CD4-positive, alpha-beta T cell treated with Interleukin-17A for 4 hours (primary cell): ENCODE measurements around the gene CCDC27.
"Not testable (repeated sequence)": the region's sequence is repeated elsewhere in the genome, so short reads cannot be mapped to it uniquely, and the experiment has no call there.

ENCODE experiments used
- DNase-seq: peaks from one replicate; pipeline ENCODE4 v3.0.0-alpha.2; 2020; ENCODE audit warnings: mixed read lengths

CCDC27 gene

GRCh38 chr1:3740042-3740441 lies 12.2 kb upstream of the CCDC27 start:
- DNase-seq: no peak

GRCh38 chr1:3740752-3741151 lies 11.5 kb upstream of the CCDC27 start:
- DNase-seq: no peak

DNA sequence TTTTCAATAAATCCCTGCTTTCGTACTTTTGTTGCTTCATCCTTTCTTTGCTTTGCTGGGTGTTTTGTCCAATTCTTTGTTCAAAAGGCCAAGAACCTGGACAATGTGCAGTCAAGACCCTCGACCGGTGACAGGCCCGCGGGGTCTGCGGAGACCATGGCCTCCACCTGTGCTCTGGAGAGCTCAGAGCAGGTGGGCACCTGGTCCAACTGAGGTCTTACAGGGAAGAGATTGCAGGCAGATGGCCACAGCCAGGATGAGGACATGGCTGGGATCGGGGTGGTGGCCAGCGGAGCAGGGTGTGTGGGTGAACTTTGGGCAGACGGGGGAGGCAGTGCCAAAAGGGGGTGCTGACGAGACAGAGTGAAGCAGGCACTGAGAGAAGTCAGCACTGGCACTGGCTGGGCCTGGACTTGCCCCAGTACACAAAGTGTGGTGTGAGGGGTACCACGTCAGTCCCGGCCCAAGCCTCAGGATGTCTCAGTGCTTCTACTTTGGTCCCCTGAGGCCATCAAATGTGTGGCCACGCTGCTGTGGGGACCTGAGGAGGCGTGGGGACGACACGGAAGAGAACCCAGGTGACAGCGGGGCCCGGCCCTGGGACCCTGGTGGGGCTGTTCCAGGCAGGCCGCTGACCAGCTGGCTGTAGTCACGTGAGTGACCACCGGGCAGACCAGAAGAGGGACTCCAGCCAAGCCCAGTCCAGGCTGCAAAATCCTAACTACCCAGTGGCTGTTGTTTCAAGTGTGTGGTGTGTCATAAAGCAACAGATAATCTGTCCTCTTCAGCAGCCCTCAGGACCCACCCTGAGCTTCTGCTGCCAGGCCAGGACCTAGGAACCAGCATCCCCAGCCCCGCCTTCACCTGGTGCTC lies 10.4 kb upstream of the CCDC27 start:
- no peak for DNase-seq

DNA sequence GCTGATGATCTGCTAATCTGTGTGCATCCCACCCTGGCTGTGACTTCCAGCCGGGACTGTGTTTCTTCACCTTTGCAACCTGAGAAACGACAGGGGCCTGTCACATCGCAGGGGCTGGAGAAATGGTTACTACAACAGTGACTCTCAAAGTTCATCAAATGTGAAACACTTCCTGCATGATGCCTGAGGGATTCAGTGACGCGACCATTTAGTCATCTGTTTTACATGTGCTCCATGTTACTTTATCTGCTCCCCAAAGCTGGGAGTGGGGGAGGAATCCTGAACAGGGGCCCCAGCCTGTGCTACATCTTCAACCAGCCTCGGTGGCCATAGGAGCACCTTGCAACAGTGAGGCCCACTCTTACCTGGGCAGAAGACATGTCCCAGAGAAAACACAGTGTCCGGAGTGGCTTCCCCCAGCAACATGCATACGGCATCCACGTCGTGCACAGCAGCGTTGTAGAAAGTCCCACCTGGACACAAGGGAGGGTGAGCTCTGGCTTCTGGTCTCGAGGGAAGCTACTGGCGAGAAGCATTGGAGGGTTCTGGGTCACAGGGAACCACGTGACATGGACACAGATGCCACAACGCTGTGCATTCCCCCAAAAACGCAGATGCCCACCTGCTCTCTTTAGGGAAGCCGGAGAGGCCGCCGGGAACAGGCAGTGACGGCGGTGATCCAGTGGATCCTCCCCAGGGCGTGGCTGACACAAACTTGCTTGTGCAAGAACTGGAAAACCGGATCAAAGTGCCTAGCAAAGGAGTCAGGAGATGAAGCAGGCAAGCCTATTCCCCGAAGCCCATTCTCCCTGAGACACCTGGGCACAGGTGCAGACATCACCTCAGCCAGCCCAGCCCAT lies 9.6 kb upstream of the CCDC27 start:
- no peak for DNase-seq

GRCh38 chr1:3743421-3743820 lies 8.8 kb upstream of the CCDC27 start:
- no peak for DNase-seq

- DNase-seq: no peak
Measured at GRCh38 chr1:3743826-3744225, 8.4 kb upstream of the CCDC27 start.

DNA sequence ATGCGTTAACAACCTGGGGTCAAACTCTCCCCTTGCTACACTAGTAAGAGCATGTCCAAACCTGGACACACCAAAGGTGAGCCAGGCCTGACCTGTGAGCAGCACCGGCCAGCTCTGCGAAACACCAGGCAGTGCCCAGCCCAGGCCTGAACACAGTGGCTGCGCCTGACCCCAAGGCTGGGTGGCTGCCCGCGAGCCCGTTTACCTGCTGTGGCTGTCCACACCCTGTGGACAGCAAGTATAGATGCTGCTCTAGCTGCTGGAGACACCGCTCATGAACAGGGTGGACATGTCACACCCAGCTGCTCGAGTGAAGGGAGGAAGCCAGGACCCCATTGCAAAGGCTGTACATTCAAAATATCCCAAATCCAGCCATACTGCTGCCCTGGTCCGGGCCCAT lies 7.6 kb upstream of the CCDC27 start:
- DNase-seq: no peak

- DNase-seq: no peak
Measured at GRCh38 chr1:3745071-3745470, 7.2 kb upstream of the CCDC27 start.

- no peak for DNase-seq
Measured at GRCh38 chr1:3745590-3746381, 6.5 kb upstream of the CCDC27 start.

DNA sequence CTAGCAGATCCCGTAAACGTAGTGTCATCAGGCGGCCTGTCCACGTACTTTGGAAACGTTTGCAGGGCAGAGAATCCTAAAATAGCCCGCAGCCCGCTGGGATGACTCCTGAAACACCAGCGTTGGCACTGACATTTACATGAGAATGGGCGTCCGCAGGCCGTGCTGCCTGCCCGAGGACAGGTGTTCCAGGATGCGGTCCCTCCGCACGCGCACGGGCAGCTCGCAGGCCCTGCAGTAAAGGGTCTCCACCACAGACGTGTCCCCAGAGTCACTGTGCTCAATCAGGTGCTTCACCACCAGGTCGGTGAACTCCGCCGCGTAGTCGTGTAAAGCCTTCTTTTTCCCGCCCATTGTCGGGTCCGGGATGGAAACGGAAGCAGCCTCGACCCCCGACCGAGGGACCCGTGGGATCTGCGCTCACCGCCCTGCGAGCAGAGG lies 5.8 kb upstream of the CCDC27 start:
- no peak for DNase-seq

GRCh38 chr1:3746830-3747521 lies 5.3 kb upstream of the CCDC27 start:
- DNase-seq: peak; percentile 95

DNA sequence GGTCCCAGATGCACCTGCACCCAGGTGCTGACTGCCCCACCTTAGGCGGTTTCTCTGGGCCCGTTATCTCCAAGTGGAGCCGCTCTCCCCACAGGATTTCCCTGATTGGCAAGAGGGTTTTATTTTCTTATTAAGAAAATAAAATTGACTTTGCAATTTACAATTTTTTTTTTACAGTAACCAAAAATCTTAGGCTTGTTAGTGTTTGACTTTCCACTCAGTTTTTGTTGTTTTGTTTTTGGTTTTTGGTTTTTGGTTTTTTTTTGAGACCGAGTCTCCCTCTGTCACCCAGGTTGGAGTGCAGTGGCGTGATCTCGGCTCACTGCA lies 4.8 kb upstream of the CCDC27 start:
- DNase-seq: no peak

GRCh38 chr1:3747903-3748302 lies 4.3 kb upstream of the CCDC27 start:
- no peak for DNase-seq

DNA sequence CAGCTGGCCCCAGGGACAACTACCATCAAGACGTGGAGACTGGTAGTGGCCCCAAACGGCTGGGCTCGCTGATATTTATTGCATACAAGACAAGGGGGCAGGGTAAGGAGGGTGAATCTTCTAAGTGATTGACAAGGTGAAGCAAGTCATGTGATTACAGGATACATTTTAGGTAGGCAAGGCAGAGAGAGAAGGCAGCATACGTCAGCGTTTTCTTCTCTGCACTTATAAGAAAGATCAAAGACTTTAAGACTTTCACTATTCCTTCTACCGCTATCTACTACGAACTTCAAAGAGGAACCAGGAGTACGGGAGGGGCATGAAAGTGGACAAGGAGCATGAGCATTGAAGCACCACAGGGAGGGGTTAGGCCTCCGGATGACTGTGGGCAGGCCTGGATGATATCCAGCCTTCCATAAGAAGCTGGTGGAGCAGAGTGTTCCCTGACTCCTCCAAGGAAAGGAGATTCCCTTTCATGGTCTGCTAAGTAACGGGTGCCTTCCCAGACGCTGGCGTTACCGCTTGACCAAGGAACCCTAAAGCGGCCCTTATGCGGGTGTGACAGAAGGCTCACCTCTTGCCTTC lies 3.8 kb upstream of the CCDC27 start:
- DNase-seq: not testable (repeated sequence)

DNA sequence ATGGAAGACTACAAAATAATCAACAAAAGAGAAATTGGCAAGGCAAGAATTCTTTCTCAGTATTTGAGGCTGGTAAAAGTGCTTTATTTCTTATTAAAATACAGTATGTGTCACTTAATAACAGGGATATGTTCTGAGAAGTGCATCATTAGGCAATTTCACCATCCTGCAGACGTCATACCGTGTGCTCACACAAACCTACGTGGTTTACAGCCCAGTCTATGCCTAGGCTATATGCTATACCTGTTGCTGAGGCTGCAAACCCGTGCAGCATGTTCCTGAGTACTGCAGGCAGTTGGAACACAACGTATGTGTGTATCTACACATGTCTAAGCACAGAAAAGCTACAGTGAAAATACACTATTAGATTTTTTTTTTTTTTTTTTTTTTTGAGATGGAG lies 2.7 kb upstream of the CCDC27 start:
- DNase-seq: no peak

GRCh38 chr1:3750741-3751140 lies 1.5 kb upstream of the CCDC27 start:
- no peak for DNase-seq

- no peak for DNase-seq
Measured at GRCh38 chr1:3753656-3754454, 1.6 kb downstream of the CCDC27 start.

DNA sequence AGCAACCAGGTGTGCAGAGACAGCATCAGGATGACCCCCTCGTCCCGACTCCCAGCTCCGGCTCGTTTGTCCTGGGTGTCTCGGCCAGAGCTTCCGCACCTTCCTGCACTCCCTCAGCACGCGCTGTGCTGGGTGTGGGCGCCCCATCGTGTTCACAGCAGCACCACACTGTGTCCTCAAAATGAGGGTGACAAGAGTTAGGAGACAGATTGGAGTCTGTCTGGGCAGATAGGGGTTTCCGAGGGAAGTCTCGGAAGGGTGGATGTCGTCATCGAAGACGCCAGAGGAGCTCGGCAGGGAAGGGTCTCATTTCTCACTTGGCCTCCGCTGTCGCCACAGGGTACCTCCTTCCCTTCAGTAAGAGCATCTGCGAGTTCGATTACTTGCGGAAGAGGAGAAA lies 4.1 kb downstream of the CCDC27 start:
- no peak for DNase-seq

GRCh38 chr1:3759164-3759563 lies 6.9 kb downstream of the CCDC27 start:
- no peak for DNase-seq

DNA sequence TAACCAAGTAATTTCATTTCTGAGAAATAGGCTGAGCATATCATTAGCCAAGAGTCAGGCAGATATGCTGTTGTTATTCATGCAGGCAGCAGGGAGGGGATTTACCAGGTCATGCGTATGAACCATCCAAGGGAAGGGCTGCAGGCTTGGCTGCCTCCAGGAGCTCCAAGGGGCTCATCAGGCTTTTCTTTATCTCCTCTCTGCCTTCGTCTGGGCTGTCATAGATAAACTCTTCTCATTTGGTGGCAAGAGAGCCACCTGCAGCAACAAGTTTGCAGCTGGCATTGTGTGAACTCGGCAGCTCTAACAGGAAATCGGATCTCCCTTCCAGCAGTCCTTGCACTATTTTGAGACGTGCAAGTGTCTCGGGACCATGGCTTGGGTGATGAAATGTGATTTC lies 7.5 kb downstream of the CCDC27 start:
- DNase-seq: no peak

DNA sequence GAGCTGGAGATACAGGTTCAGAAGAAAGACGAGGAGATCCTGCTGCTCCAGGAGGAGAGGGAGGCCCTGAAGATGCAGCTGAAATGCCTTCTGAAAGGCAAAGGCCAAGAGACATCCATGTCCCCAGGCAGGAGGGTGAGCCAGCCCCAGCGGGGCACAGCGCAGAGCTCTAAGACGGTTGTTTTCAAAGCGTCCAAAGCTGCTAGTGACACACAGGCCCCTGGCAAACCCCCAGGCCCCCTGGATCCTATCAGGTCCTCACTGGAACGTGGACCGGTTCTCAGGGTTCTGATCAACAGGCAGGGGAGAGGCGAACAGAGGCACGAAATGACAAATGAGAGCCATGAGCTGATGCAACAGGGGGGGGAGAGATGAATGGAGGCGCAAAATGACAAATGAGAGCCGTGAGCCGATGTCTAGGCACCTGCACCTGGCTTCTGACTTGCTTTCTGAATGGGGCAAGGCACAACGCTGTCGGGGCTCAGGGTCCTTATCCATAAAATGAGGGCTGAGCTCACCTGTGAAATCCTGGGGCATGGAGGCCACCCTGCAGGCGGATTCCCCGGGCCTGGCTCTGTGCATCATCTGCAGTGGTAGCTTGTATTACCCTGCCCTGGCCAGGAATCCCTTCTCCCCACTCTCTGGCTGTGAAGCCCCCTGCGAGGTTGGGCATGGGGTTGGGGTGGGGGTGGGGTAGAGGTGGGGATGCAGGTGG lies 9.2 kb downstream of the CCDC27 start:
- DNase-seq: no peak
